ENCODE results near the gene ERCC6L2.

ERCC6L2 gene

DNA sequence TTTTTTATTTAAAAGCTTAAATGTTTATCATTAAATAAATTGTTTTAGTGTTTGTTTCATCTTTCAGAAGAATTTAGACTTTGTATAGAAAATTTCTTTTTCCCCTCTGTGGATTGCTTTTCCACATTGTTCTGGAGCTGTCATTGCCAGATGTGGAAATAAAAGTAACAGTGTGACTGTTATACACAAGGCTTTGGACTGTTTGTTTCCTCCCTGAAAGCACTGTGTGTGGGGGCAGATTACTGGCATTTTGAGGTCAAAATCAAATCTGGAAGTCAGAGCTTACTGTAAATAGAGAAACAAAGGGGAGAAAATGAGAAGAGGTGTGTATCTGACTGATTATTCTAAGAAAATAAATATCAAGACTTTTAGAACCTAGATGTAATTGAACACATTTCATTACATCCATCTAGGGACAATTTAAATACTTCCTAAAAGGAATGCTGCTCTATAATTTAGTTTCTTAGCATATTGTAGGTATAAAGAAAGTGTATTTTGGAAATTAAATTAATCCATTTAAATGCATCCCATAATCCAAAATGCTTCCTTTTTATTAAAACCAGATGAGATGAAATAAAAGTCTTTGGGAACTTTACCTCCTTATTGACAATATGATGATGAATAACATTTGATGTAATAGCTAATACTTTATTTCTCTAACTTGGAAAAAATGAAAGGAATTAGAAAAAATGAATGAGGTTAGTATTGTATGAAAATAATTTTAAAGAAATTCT is 51.9 kb downstream of the ERCC6L2 start:
- DNase-seq (ENCODE audit: low spot score), result no peak

DNA sequence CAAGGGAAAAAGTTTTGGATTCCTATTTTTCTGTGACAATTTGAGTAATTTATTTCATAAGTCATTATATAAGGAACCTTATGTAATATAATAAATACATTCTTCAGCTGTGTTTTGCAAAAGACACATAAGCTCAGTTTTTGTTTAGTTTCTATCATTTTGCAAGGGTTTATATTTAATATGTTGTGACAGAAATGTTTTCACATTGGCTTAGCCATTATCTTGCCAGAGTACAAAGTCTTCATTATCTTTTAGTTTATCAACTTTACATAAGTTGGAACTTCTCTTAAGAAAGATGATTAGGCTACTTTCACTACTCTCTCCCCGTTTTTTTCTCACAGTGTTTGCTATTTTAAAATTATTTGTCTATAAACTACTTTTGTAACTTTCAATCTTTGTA is 54.8 kb downstream of the ERCC6L2 start:
- no peak for DNase-seq (ENCODE audit: low spot score)

DNA sequence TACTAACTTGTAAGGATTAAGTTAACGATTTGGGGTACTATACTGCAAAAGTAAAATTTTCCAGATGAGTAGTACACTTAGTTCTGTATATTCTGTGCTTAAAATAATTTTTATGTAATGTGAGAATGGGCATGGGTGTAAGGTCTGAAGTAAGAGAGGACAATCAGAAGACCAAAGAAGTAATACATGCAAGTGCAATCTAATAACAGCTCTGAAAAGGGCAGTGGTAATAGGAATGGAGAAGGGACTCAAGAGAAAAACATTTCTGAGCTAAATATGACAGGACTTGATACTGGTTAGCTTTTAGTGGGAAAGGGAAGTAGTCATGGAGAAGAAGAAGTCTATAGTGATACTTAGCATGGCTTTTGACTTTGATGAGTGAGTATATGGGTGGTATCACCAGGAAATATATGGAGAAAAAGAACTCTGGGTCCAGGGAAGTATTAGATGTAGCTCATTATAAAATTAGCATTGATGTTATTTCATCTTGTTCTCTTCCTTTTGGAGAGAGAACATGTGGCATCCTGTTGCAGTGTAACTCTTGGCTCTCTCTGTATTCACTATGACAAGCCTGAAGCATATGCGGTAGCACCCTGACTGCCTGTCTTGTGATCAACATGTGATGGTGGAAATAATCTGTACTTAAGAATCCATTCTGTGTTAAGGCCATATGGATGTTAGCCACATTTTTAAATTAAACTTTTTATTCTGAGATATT is 60.5 kb downstream of the ERCC6L2 start:
- peak; percentile 36 for DNase-seq (ENCODE audit: low spot score)

DNA sequence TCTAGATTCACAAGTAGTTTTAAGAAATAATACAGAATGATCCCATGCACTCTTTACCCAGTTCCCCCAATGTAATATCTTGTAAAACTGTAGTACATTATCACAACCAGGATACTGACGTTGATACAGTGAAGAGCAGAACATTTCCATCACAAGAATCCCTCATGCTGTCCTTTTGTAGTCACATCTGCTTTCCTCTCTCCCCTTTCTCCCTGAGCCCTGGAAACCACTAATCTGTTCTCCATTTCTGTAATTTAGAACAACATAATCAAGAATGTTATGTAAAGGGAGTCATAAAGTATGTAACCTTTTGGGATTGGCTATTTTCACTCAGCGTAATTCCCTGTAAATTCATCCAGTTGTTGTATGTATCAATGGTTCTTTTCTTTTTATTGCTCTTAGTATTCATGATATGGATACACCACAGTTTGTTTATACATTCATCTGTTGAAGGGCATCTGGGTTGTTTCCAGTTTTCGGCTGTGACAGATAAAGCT is 61.1 kb downstream of the ERCC6L2 start:
- DNase-seq (ENCODE audit: low spot score), result no peak

DNA sequence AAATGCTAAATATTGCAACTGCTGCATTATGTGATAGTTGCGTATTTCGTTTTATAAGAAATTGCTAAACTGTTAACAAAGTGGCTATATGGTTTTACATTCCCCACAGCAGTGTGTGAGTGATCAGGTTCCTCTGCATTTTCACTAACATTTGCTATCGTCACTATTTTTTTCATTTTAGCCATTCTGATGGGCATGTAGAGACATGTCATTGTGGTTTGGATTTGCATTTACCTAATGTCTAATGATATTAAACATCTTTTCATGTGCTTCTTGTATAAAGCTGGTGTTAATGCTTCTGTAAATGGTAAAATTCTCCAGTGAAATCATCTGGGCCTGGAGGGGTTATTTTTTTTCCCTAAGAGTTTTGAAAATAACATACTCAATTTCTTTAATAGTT is 61.6 kb downstream of the ERCC6L2 start:
- no peak for DNase-seq (ENCODE audit: low spot score)

DNA sequence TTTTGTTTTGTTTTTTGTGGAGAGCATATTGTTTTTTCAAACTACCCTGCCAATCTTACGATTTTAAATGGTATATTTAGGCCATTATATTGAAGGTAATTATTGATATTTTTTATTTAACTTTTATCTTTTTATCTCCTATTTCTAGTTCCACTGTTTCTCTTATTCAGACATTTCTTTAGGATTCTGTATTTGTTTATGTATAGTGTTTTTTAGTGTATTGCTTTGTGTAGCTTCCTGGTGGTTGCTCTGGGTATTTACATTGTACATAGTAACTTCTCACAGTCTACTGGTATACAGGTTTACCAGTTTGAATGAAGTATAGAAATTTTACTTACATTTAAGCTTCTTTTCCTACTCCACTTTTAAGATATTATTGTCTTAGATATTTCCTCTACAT is 63.2 kb downstream of the ERCC6L2 start:
- DNase-seq (ENCODE audit: low spot score), result no peak

DNA sequence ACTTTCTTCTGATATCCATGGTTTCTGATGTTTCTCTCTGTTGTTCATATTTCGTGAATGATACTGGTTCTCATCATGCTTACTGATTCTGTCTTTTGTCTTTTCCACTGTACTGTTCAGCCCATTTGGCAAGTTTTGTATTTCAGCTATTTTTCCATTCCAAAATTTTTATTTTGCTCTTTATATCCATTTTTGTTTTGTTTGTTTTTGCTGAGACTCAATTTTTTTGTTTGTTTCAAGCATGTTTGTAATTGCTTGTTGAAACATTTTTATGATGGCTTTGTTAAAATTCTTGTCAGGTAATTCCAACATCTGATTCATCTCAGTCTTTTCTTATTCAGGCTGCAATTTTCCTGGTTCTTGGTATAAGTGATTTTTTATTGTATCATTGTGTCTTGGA is 64.0 kb downstream of the ERCC6L2 start:
- no peak for DNase-seq (ENCODE audit: low spot score)

DNA sequence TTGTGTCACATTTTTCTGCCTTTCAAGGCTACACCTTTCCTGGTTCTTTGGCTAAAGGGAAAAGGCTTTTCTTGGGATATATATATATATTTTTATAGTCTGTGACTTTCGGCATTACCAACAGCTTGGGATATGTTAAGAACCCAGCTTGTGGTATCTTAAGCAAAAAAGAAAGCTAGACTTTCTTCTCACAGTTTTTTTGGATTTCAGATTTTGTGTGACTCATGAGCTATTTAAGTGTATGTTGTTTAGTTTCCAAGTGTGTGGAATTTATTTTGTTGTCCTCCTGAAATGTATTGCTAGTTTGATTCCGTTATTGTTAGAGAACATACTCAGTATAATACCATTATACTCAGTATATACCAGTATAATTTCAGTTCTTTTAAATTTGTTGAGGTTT is 64.8 kb downstream of the ERCC6L2 start:
- no peak for DNase-seq (ENCODE audit: low spot score)

DNA sequence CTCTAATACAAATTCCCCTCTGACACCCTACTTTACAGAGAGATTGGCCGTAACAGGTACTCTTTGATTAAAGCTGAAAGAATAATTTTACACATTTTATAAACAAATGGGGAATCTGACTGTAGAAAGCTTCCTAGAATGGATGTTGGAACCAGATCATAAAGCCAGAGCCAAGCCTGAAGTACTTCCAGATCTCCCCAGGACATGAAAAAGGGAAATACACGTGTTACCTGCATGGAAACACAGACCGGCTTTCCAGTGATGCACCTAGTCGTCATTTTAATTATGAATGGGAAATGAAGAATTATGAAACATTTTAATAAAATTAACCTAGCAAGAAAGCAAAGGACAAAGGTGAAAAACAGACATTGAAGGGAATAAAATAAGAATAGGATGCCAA is 66.5 kb downstream of the ERCC6L2 start:
- DNase-seq (ENCODE audit: low spot score), result no peak

DNA sequence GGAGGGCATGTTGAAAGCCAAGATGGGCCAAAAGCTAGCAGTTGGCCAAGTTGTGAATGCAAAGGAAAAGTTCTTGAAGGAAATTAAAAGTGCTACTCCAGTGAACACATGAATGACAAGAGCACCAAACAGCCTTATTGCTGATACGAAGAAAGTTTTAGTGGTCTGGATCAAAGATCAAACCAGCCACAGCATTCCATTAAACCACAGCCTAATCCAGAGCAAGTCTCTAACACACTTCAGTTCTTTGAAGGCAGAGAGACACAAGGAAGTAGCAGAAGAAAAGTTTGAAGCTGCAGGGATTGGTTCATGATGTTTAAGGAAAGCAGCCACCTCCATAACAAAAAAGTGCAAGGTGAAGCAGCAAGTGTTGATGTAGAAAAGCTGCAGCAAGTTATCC is 71.6 kb downstream of the ERCC6L2 start:
- DNase-seq (ENCODE audit: low spot score), result no peak

DNA sequence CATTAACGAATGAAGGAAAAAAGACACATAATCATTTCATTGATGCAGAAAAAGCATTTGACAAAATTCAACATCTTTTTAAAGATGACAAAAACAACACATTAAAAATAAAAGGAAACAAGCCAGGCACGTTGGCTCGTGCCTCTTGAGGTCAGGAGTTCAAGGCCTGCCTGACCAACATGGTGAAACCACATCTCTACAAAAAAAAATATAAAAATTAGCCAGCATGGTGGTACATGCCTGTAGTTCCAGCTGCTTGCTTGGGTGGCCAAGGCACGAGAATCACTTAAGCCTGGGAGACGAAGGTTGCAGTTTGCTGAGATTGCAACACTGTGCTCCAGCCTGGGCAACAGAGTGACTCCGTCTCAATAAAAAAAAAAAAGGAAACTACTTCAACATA is 77.0 kb downstream of the ERCC6L2 start:
- no peak for DNase-seq (ENCODE audit: low spot score)

DNA sequence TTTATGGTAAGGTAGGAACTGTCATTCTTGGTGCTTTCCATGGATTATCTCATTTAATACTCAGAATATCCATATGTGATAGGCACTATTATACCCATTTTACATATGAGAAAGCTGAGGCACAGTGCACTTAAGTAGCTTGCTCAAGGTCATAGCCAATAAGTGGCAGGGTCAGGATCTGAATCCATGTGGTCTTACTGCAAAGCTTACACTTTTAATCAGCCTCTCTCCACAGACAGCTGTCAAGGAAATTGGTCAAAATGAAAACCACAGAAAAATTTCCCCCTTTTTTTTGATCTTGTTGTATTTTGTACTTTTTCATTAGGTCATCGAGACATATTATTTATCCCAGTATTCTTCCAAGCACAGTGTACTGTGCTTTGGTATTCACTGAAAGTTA is 78.5 kb downstream of the ERCC6L2 start:
- DNase-seq (ENCODE audit: low spot score), result no peak

DNA sequence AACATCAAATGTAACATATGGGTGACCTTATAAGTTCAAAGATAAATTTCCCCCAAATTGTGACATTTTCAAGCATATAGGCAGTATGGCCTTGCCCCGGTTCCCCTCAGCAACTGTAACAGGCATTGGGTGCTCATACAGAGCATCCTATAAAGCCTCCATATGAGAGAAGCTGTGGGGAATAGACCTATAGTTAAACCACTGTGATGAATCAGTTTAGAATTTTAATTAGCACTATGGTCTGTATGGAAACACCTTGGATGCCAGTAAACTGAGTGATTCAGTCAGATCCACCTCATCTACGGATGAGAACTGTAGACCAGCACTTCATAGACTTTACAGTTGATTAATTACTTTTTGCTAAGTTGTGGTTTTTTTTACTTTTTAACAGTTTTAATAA is 79.4 kb downstream of the ERCC6L2 start:
- no peak for DNase-seq (ENCODE audit: low spot score)

DNA sequence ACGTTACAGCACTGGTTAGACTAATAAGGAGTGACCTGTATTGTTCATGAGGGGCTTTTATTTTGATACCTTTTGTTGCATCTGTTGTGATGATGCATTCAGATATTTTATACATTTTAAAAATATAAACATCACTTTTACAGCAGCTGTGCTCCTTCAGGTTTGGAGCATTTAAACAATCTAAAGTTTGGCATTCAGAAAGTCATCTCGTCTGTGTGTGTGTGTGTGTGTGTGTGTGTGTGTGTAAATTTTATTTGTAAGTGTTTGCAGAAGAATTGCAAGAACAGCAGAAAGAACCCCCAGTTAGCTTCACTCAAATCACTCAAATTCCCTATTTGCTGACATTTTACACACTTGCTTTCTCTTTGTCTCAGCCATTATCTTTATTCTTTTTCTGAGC is 87.4 kb downstream of the ERCC6L2 start:
- DNase-seq (ENCODE audit: low spot score), result no peak

DNA sequence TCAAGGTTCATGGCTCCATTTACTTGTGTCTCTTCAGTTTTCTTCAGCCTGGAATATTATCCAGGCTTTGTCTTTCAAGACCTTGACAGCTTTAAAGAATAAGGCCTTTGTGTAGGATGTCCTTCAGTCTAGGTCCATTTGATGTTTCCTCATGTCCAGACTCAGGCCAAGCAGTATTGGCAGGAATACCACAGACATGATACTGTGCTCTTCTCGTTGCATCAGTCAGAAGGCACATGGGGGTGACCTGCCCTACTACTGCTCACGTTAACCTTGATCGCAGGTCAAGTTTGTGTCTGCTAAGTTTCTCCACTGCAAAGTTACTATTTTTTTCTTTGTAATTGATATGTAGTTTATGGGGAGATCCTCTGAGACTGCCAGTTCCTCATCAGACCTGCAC is 88.2 kb downstream of the ERCC6L2 start:
- no peak for DNase-seq (ENCODE audit: low spot score)

DNA sequence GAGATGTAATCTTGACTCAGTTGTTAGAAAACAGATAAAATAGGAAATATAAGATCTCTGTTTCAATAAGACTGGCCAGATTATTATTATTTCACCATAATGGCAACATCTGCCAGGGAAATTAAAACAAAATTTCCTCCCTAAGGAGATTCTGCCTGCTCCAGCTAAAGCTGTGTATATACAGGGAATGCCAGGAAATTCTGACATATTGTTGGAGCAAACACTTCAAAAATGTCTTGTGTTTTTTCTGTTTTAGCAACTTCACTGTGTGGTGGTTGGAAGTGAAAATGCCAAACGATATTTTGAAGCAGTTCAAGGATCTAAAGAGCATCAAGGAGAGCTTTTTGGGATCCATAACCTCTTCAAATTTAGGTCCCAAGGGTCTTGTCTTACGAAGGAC is 90.8 kb downstream of the ERCC6L2 start:
- DNase-seq (ENCODE audit: low spot score), result no peak

DNA sequence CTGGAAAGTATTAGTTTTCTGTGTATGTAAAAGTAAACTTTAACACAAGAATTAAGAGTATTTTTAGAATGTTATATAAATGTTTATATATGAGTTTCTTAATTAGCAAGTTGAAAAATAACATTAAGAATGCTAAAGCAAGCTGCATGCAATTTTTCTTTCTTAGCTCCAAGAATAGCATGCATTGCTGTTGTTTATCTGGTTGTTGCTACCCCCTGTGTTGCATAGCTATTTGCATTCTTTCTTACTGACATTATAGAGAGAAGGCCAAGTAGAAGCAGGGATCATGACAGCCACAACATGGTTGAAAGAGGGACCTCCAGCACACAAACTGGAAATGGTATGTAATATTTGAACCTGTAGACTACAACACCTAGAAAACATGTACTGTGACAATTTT is 94.8 kb downstream of the ERCC6L2 start:
- DNase-seq (ENCODE audit: low spot score), result no peak

DNA sequence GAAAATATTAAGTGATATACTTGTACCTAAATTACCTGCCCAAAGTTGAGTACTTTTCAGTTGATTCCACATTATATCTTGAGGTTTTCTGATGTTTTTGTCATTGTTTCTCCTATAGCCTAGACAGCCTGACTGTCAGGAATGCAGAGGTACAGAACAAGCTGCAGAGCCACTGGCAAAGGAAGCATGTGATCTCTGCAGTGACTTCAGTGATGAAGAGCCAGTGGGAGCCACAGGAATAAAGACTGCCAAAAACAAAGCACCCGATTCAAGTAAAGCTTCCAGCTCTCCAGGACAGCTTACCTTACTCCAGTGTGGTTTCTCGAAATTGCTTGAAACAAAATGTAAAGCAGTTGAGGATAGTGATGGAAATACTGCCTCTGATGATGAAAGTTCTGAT is 96.3 kb downstream of the ERCC6L2 start:
- DNase-seq (ENCODE audit: low spot score), result peak; percentile 29

DNA sequence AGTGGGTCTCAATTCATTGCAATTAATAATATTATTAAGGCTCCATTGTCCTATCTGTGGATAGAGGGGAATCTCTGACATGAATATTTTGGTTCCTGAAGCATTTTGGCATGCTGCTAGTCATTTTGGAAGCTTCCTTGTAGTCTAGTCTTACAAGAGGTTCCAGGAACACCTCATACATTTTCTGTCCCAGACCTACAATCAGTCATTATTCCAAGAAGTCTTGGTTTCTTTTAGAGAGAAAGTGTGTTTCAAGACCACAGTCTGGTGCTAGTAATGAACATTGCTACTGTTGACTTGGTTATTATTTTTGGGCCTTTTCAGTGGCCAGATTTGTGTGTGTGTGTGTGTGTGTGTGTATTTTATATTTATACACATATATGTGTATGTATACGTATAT is 98.9 kb downstream of the ERCC6L2 start:
- no peak for DNase-seq (ENCODE audit: low spot score)

DNA sequence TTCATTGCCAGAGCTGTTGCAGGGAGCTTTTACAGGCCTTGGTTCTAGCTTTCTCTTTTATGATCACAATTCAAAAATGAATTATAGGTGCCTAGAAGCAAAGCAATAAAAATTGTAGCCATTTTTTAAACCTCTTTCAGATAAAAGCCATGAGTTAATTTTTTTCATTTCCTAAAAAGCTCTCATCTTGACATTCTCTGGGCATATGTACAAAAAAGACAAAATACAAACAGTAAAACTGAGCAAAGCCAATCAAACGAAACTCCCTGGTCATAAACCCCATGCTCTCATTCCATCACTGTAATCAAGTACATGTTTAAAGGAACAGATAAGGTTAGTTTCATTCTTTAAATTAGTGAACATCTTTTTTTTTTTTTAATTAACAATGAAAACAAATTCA is 101.9 kb downstream of the ERCC6L2 start:
- DNase-seq (ENCODE audit: low spot score), result no peak

DNA sequence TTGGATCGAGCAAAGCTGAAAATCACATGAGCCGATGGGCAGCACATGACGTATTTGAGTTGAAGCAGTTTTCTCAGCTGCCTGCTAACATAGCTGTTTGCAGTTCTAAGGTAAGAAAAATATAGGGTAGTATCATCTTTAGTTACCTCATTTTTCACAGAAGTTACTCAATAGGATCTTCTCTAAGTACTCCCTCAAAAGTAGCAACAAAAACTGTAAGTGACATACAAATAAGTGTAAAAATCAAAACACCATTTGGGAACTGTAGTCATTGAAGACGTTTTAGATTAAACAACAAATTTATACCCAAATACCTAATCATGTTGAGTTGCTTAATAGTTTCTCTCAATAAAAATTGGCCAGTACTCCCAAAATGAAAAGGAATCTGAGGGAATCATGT is 102.6 kb downstream of the ERCC6L2 start:
- no peak for DNase-seq (ENCODE audit: low spot score)

DNA sequence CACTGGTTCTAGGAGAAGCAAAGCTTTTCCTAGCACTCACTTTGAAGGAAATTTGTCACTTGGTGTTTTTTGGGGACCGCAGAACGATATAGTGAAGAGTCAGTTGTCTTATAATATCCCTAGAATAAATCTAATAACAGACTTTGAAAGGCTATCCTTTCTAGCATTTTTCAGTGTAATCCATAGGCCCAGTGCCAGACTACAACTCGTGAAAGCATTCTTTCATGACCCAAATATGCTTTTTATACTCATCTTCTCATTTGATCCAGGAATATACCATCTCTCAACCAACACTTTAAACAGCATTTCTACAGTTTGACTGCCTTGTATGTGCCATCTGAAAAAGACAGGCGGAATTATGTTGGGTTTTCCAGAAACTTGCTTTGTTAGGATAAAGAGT is 104.0 kb downstream of the ERCC6L2 start:
- DNase-seq (ENCODE audit: low spot score), result no peak

DNA sequence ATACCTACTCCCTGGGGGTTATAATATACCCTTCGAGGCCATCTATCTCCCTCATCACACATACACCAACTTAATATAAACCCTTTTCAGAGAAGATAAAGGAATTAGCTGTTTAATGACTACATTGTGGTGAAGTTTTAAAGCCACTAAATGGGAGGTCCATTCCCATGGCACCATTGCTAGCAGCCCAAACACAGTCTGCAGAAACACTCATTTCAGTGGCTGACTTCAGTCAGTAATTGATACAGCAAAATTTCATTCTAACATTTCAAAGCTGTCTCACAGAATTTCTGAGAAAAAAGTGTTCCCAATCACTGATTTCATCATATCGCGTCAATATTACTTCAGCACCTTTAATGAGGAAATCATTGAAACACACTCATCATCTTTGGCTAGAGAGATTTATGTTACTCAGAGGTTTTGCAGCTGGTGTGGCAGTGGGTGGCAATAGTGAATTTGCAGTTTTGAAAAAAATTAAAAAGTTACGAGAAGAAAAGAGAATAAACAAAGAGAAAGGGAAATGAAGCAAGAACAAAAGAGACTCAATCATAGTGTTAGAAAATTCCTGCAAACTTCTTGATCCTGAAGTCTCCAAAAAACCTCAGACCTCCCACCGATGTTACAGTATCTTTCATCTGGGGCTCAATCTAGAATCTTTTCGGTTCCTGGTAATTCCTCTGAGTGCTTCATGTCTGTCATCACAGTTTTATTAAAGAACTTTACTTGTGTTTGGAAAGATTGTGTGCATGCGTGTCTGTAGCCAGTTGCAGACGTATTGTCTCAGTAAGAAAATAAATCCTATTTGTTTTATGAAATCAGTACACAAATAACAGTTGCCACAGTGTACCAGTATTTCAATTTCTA is 105.0 kb downstream of the ERCC6L2 start:
- DNase-seq (ENCODE audit: low spot score), result no peak

Measured in Ammon's horn (tissue), 1 donor.